Astrocyte of the spinal cord (primary cell): ENCODE data around the gene BCL7C.

Experiments
- DNase-seq: peaks from one replicate; pipeline ENCODE4 v3.0.0; 2011; ENCODE audit warnings: low read depth, low spot score
- H3K4me3 ChIP-seq: 2 replicates; pipeline ENCODE4 v1.5.1; 2011; ENCODE audit warnings: low read depth, mild to moderate bottlenecking, low read length, moderate library complexity
- CTCF ChIP-seq: IDR thresholded peaks from 2 replicates; pipeline ENCODE4 v1.5.1; 2012; ENCODE audit warnings: low read depth, mild to moderate bottlenecking, low read length, inconsistent platforms
- in situ Hi-C: cut with HindIII; loops from 2 replicates; pipeline ENCODE4 v1.10.0; 2017; ENCODE audit warnings: low sequenced_read_pairs

The BCL7C gene

GRCh38 chr16:30912794-30913412 is 19.0 kb upstream of the BCL7C start:
- in situ Hi-C loops, result no loop called here
- H3K4me3 ChIP-seq, result no peak overlapping the region
- DNase-seq, result no peak
- TF ChIP-seq CTCF, result no peak

- in situ Hi-C loops, result no loop called here
- no peak for DNase-seq
- no peak overlapping the region for H3K4me3 ChIP-seq
- TF ChIP-seq CTCF, result no peak
Measured at GRCh38 chr16:30910427-30911029, 16.7 kb upstream of the BCL7C start.

GRCh38 chr16:30907064-30907463 is 13.2 kb upstream of the BCL7C start:
- no peak for DNase-seq
- no peak overlapping the region for H3K4me3 ChIP-seq
- in situ Hi-C loops, result no loop called here
- TF ChIP-seq CTCF, result no peak

GRCh38 chr16:30904114-30904780 is 10.4 kb upstream of the BCL7C start:
- in situ Hi-C loops, result no loop called here
- no peak overlapping the region for H3K4me3 ChIP-seq
- DNase-seq, result no peak
- TF ChIP-seq CTCF, result no peak

- no peak for DNase-seq
- no peak for TF ChIP-seq CTCF
- in situ Hi-C loops, result no loop called here
- H3K4me3 ChIP-seq, result no peak overlapping the region
Measured at GRCh38 chr16:30903596-30903995, 9.7 kb upstream of the BCL7C start.

- TF ChIP-seq CTCF, result no peak
- no peak overlapping the region for H3K4me3 ChIP-seq
- no peak for DNase-seq
- in situ Hi-C loops, result no loop called here
Measured at GRCh38 chr16:30903002-30903401, 9.1 kb upstream of the BCL7C start.
